Measurements from ENCODE around the gene HDGFL3.
"Not testable (repeated sequence)": the region's sequence is repeated elsewhere in the genome, so short reads cannot be mapped to it uniquely, and the experiment has no call there.

HDGFL3 gene

DNA sequence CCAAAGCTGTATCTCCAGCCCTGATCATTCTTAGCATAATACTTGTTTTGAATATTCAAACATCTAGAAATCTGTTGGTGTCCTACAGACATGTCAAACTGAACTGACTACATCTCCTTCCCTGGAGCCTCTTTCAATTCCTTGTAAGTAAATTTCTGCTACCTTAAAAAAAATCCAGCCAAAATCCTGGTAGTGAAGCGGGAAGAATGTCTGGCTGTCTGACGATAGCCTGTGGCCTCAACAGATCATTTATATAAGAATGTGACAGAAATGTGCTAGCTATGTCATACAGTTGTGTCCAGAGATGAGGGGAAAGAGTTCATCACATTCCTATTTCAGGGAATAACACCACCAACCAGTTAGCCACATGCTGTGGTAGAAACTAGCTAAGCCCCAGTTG, 118.7 kb downstream of the HDGFL3 start:
- H3K27ac ChIP-seq (ENCODE audit: poor library complexity, severe bottlenecking): no peak overlapping the region
- H3K36me3 ChIP-seq (ENCODE audit: low read depth): no peaks in the 10 kb centered on the region
- no peaks in the 10 kb centered on the region for H3K9me3 ChIP-seq (ENCODE audit: severe bottlenecking)
- DNase-seq (ENCODE audit: low spot score) (no peak), ATAC-seq (ENCODE audit: low read depth) (no peak)
- no peaks in the 10 kb centered on the region for H3K27me3 ChIP-seq (ENCODE audit: insufficient read depth, poor library complexity, severe bottlenecking)
- no peak overlapping the region for H3K4me3 ChIP-seq (ENCODE audit: severe bottlenecking)
- H3K4me1 ChIP-seq (ENCODE audit: insufficient read depth, poor library complexity, severe bottlenecking): no peaks in the 10 kb centered on the region
- TF ChIP-seq, protein P1, sequence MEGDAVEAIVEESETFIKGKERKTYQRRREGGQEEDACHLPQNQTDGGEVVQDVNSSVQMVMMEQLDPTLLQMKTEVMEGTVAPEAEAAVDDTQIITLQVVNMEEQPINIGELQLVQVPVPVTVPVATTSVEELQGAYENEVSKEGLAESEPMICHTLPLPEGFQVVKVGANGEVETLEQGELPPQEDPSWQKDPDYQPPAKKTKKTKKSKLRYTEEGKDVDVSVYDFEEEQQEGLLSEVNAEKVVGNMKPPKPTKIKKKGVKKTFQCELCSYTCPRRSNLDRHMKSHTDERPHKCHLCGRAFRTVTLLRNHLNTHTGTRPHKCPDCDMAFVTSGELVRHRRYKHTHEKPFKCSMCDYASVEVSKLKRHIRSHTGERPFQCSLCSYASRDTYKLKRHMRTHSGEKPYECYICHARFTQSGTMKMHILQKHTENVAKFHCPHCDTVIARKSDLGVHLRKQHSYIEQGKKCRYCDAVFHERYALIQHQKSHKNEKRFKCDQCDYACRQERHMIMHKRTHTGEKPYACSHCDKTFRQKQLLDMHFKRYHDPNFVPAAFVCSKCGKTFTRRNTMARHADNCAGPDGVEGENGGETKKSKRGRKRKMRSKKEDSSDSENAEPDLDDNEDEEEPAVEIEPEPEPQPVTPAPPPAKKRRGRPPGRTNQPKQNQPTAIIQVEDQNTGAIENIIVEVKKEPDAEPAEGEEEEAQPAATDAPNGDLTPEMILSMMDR (IDR thresholded peaks at IDR 0.05; ENCODE audit: poor library complexity, severe bottlenecking): no peak

- H3K9me3 ChIP-seq (ENCODE audit: severe bottlenecking): no peaks in the 10 kb centered on the region
- no peaks in the 10 kb centered on the region for H3K27me3 ChIP-seq (ENCODE audit: insufficient read depth, poor library complexity, severe bottlenecking)
- no peak overlapping the region for H3K27ac ChIP-seq (ENCODE audit: poor library complexity, severe bottlenecking)
- ATAC-seq (ENCODE audit: low read depth) (no peak), DNase-seq (ENCODE audit: low spot score) (no peak)
- no peaks in the 10 kb centered on the region for H3K4me1 ChIP-seq (ENCODE audit: insufficient read depth, poor library complexity, severe bottlenecking)
- TF ChIP-seq, protein P1 (IDR thresholded peaks at IDR 0.05; ENCODE audit: poor library complexity, severe bottlenecking): no peak
- no peaks in the 10 kb centered on the region for H3K36me3 ChIP-seq (ENCODE audit: low read depth)
- no peak overlapping the region for H3K4me3 ChIP-seq (ENCODE audit: severe bottlenecking)
Observed at GRCh38 chr15:83087576-83087975, 120.0 kb downstream of the HDGFL3 start.

DNA sequence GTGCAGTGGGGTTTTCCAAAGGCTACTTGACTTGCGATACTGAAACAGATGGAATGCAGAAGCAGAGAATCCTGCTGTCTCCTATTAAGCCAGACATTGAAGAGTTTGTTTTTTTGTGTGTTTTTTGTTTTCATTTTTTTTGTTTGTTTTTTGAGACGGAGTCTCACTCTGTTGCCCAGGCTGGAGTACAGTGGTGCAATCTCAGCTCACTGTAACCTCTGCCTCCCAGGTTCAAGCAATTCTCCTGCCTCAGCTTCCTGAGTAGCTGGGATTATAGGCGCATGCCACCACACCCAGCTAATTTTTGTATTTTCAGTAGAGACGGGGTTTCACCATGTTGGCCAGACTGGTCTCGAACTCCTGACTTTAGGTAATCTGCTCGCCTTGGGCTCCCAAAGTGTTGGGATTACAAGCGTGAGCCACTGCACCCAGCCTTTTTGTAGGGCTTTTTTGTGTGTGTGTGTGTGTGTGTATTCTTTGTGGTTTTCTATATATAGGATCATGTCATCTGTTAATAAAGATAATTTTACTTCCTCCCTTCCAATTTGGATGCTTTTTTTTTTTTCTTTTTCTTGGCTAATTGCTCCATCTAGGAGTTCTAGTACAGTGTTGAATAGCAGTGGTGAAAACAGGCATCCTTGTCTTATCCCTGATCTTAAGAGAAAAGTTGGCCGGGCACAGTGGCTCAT, 121.6 kb downstream of the HDGFL3 start:
- ATAC-seq (ENCODE audit: low read depth); H3K27me3 ChIP-seq (ENCODE audit: insufficient read depth, poor library complexity, severe bottlenecking); H3K4me3 ChIP-seq (ENCODE audit: severe bottlenecking); H3K27ac ChIP-seq (ENCODE audit: poor library complexity, severe bottlenecking); DNase-seq (ENCODE audit: low spot score); H3K9me3 ChIP-seq (ENCODE audit: severe bottlenecking); H3K36me3 ChIP-seq (ENCODE audit: low read depth); H3K4me1 ChIP-seq (ENCODE audit: insufficient read depth, poor library complexity, severe bottlenecking): not testable (repeated sequence)

- DNase-seq (ENCODE audit: low spot score); H3K9me3 ChIP-seq (ENCODE audit: severe bottlenecking); ATAC-seq (ENCODE audit: low read depth): not testable (repeated sequence)
Observed at GRCh38 chr15:83085461-83085860, 122.2 kb downstream of the HDGFL3 start.

DNA sequence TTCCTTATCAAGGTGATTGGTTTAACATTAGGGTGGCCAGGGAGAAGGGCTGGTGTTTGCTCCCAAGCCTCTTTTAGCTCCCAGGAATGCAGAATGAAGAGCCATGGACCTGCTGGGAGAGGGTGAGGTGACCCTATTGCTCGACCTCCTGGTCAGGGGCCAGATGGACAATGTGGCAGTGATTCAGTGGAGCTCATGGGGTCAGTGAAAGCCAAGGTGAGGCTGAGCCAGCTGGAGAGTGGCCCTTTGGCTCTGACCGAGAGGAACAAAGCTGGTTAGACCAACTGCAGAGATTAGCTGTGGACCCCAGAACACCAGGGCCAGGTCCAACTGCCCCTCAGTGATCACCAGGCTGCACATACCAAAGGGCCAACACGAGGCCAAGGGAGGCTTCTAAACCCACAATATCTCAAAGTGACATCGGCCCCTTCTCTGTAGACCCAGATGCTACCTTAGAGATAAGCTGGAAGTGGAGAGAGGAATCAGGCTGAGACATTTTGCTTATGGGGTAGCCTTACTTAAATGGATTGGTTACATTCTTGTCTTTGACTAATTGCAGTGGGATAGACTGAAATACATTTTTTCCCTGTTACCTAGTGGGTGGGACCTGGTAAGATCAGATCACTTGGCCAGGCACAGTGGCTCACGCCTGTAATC, 124.8 kb downstream of the HDGFL3 start:
- no peak for ATAC-seq (ENCODE audit: low read depth)
- Histone ChIP-seq H3K4me3 (ENCODE audit: severe bottlenecking) (no peak overlapping the region), H3K4me1 (ENCODE audit: insufficient read depth, poor library complexity, severe bottlenecking) (no peaks in the 10 kb centered on the region), H3K36me3 (ENCODE audit: low read depth) (no peaks in the 10 kb centered on the region), H3K27me3 (ENCODE audit: insufficient read depth, poor library complexity, severe bottlenecking) (no peaks in the 10 kb centered on the region), H3K9me3 (ENCODE audit: severe bottlenecking) (no peaks in the 10 kb centered on the region), H3K27ac (ENCODE audit: poor library complexity, severe bottlenecking) (no peak overlapping the region)
- TF ChIP-seq, protein P1 (IDR thresholded peaks at IDR 0.05; ENCODE audit: poor library complexity, severe bottlenecking): no peak
- no peak for DNase-seq (ENCODE audit: low spot score)

More at GRCh38 chr15:83085461-83085860, 122.2 kb downstream of the HDGFL3 start:
- H3K27me3 ChIP-seq (ENCODE audit: insufficient read depth, poor library complexity, severe bottlenecking); H3K4me1 ChIP-seq (ENCODE audit: insufficient read depth, poor library complexity, severe bottlenecking); H3K4me3 ChIP-seq (ENCODE audit: severe bottlenecking); H3K27ac ChIP-seq (ENCODE audit: poor library complexity, severe bottlenecking); H3K36me3 ChIP-seq (ENCODE audit: low read depth): not testable (repeated sequence)

Measured in RWPE2 (cell line).